Panc1 (cell line): Measurements from ENCODE around the gene TBC1D25.

Experiments used
- POLR2AphosphoS5 ChIP-seq: IDR thresholded peaks from 2 replicates; pipeline ENCODE4 v1.6.1; 2012; ENCODE audit warnings: mild to moderate bottlenecking, low read depth, low read length, moderate library complexity
- REST ChIP-seq, 2 experiments: IDR thresholded peaks; 2 replicates each; pipeline ENCODE4 v1.6.1; 2011 to 2012; ENCODE audit warnings: low read depth in 2 of 2, control low read depth in 1 of 2, low read length in 1 of 2, mild to moderate bottlenecking in 1 of 2, moderate library complexity in 1 of 2; ENCODE audit not compliant: insufficient read depth in 1 of 2
- TF ChIP-seq, protein P1 (sequence below): fragments of 450-650 bp; IDR thresholded peaks from 2 replicates; pipeline ENCODE4 v1.5.1; 2017; ENCODE audit warnings: mild to moderate bottlenecking

DNA sequence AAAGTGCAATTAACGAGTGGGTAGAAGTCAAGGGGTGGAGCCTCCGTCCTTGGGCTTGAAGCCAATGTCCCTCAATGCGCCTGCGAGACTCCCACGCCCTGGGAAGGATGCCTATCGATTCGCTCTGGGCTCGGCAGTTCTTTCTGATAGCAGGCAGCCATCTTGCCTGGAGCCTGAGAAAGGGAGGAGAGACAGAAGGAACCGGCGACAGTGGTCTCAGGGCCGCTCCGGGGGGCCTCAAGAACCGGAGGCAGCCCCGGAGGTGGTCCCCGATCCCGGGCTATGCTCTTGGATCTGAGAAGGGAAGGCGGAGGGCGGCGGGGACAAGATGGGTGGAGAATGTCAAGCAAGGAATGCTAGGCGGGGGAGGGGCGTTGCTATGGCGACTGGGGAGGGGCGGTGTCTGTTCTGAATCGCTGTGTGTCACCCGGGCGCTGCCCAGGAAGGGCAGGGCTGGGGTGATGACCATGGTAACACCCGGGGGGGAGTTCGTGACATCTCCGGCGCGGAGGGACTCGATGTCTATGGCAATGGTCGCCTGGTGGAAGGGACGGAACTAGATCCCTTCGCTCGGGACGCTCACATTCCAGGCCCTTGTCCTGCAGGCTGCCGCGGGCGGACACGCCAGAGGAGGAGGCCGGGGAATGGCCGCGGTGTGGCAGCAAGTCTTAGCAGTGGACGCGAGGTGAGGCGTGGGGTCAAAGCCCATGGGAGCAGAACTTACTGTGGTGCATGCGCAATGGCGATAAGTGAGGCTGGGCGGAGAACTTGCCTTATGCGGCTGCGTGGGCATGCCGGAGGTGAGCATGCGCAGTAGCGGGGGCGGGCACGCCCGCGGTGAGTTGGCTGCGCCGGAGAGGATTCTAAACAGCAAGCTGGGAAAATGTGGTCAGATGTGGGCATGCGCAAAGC lies 58.1 kb downstream of the TBC1D25 start, which contains the start of gene WDR13:
- TF ChIP-seq, protein P1, sequence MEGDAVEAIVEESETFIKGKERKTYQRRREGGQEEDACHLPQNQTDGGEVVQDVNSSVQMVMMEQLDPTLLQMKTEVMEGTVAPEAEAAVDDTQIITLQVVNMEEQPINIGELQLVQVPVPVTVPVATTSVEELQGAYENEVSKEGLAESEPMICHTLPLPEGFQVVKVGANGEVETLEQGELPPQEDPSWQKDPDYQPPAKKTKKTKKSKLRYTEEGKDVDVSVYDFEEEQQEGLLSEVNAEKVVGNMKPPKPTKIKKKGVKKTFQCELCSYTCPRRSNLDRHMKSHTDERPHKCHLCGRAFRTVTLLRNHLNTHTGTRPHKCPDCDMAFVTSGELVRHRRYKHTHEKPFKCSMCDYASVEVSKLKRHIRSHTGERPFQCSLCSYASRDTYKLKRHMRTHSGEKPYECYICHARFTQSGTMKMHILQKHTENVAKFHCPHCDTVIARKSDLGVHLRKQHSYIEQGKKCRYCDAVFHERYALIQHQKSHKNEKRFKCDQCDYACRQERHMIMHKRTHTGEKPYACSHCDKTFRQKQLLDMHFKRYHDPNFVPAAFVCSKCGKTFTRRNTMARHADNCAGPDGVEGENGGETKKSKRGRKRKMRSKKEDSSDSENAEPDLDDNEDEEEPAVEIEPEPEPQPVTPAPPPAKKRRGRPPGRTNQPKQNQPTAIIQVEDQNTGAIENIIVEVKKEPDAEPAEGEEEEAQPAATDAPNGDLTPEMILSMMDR, result no peak
- TF ChIP-seq POLR2AphosphoS5, result peak; percentile 86
- no peak; a peak in 1 of 4 replicates for TF ChIP-seq REST (IDR thresholded peaks at IDR 0.05; ENCODE audit: insufficient read depth in 1 of 2, low read depth in 2 of 2, low read length in 1 of 2)
